GM12864 (cell line): Measurements from ENCODE around the gene BDKRB1.

ENCODE experiments used
- DNase-seq: peaks from one replicate; pipeline ENCODE4 v3.0.0-alpha.2; 2011; ENCODE audit warnings: low read depth
- H3K4me3 ChIP-seq: 2 replicates; pipeline ENCODE4 v1.5.1; 2011; ENCODE audit warnings: mild to moderate bottlenecking, low read depth, low read length, control low read depth
- CTCF ChIP-seq: IDR thresholded peaks from 2 replicates; pipeline ENCODE4 v1.5.1; 2011; ENCODE audit warnings: low read depth, mild to moderate bottlenecking, moderate library complexity, low read length, control low read depth, inconsistent platforms; ENCODE audit errors: missing control alignments

BDKRB1 gene

GRCh38 chr14:96270565-96271420 is 14.8 kb downstream of the BDKRB1 start:
- TF ChIP-seq CTCF, result no peak
- DNase-seq, result no peak

GRCh38 chr14:96271421-96271762 is 15.4 kb downstream of the BDKRB1 start:
- no peak for TF ChIP-seq CTCF
- no peak overlapping the region for H3K4me3 ChIP-seq
- no peak for DNase-seq

More at GRCh38 chr14:96270565-96271420, 14.8 kb downstream of the BDKRB1 start:
- H3K4me3 ChIP-seq, result no peak overlapping the region

- TF ChIP-seq CTCF, result no peak
- no peak overlapping the region for H3K4me3 ChIP-seq
- no peak for DNase-seq
Measured at GRCh38 chr14:96272777-96273473, 16.9 kb downstream of the BDKRB1 start.

GRCh38 chr14:96273629-96274028 is 17.6 kb downstream of the BDKRB1 start:
- no peak overlapping the region for H3K4me3 ChIP-seq
- DNase-seq, result no peak
- no peak for TF ChIP-seq CTCF

GRCh38 chr14:96274122-96274521 is 18.1 kb downstream of the BDKRB1 start:
- DNase-seq, result no peak
- H3K4me3 ChIP-seq, result no peak overlapping the region
- no peak for TF ChIP-seq CTCF

GRCh38 chr14:96274543-96274942 is 18.5 kb downstream of the BDKRB1 start:
- H3K4me3 ChIP-seq, result no peak overlapping the region
- DNase-seq, result no peak
- no peak for TF ChIP-seq CTCF
